ENCODE data around the gene TSR3.

TSR3 gene

GRCh38 chr16:1377406-1378010 is 25.8 kb upstream of the TSR3 start:
- Histone ChIP-seq H3K9ac (ENCODE audit: low read length) (no peak overlapping the region), H4K20me1 (ENCODE audit: low read depth, low read length) (no peaks in the 10 kb centered on the region), H3K4me3 (ENCODE audit: insufficient read depth, low read length, poor library complexity, severe bottlenecking) (no peak overlapping the region)

GRCh38 chr16:1375741-1376410 is 24.2 kb upstream of the TSR3 start:
- Histone ChIP-seq H3K9me3 (ENCODE audit: insufficient read depth, low read length) (no peaks in the 10 kb centered on the region), H3K79me2 (ENCODE audit: insufficient read depth, low read length) (peaks cover 11% of the 10 kb centered on the region; the same call in 1 of the 2 replicates), H3K27me3 (ENCODE audit: low read length) (no peaks in the 10 kb centered on the region), H4K20me1 (ENCODE audit: low read depth, low read length) (no peaks in the 10 kb centered on the region), H3K36me3 (ENCODE audit: low read length) (no peaks in the 10 kb centered on the region), H2AFZ (ENCODE audit: low read depth, low read length, severe bottlenecking) (no peak overlapping the region), H3K4me2 (ENCODE audit: low read depth, low read length, poor library complexity, severe bottlenecking) (no peak overlapping the region), H3F3A (ENCODE audit: insufficient read depth) (no peaks in the 10 kb centered on the region), H3K9me2 (replicated peaks; ENCODE audit: insufficient read depth, low read length) (no peaks in the 10 kb centered on the region), H3K9ac (ENCODE audit: low read length) (no peak overlapping the region), H3K4me3 (ENCODE audit: insufficient read depth, low read length, poor library complexity, severe bottlenecking) (no peak overlapping the region), H3K27ac (ENCODE audit: low read depth, low read length) (no peak overlapping the region)
- no peak for TF ChIP-seq EZH2phosphoT487 (conservative IDR thresholded peaks at IDR 0.05; ENCODE audit: low read length)
- TF ChIP-seq, protein P1, sequence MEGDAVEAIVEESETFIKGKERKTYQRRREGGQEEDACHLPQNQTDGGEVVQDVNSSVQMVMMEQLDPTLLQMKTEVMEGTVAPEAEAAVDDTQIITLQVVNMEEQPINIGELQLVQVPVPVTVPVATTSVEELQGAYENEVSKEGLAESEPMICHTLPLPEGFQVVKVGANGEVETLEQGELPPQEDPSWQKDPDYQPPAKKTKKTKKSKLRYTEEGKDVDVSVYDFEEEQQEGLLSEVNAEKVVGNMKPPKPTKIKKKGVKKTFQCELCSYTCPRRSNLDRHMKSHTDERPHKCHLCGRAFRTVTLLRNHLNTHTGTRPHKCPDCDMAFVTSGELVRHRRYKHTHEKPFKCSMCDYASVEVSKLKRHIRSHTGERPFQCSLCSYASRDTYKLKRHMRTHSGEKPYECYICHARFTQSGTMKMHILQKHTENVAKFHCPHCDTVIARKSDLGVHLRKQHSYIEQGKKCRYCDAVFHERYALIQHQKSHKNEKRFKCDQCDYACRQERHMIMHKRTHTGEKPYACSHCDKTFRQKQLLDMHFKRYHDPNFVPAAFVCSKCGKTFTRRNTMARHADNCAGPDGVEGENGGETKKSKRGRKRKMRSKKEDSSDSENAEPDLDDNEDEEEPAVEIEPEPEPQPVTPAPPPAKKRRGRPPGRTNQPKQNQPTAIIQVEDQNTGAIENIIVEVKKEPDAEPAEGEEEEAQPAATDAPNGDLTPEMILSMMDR (IDR thresholded peaks at IDR 0.05; ENCODE audit: insufficient read depth, low read length, poor library complexity, severe bottlenecking): no peak

More at GRCh38 chr16:1377406-1378010, 25.8 kb upstream of the TSR3 start:
- Histone ChIP-seq H3F3A (ENCODE audit: insufficient read depth) (no peaks in the 10 kb centered on the region), H3K36me3 (ENCODE audit: low read length) (no peaks in the 10 kb centered on the region), H3K79me2 (ENCODE audit: insufficient read depth, low read length) (peaks cover 11% of the 10 kb centered on the region; the same call in 1 of the 2 replicates), H3K27ac (ENCODE audit: low read depth, low read length) (no peak overlapping the region), H3K27me3 (ENCODE audit: low read length) (no peaks in the 10 kb centered on the region), H3K4me2 (ENCODE audit: low read depth, low read length, poor library complexity, severe bottlenecking) (no peak overlapping the region), H3K9me3 (ENCODE audit: insufficient read depth, low read length) (no peaks in the 10 kb centered on the region), H3K9me2 (replicated peaks; ENCODE audit: insufficient read depth, low read length) (no peaks in the 10 kb centered on the region), H2AFZ (ENCODE audit: low read depth, low read length, severe bottlenecking) (no peak overlapping the region)
- TF ChIP-seq EZH2phosphoT487 (conservative IDR thresholded peaks at IDR 0.05; ENCODE audit: low read length): no peak
- TF ChIP-seq, protein P1 (IDR thresholded peaks at IDR 0.05; ENCODE audit: insufficient read depth, low read length, poor library complexity, severe bottlenecking): no peak

DNA sequence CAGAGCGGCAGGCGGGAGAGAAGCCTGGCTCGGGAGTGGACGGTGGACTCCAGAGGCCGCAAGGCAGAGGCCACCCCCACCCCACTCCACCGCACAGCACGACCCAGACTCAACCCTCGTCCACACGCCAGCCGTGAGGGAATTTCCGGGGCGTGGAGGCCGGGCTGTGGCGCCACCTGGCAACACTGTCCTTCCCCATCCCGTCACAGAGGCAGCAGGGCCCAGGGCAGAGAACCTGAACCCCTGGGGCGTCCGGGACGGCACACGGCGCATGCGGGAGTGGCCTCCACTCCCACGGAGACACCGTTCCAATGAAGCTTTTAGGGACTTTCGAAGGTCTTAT is 23.6 kb upstream of the TSR3 start:
- H3K4me2 ChIP-seq (ENCODE audit: low read depth, low read length, poor library complexity, severe bottlenecking): no peak overlapping the region
- no peak overlapping the region for H3K27ac ChIP-seq (ENCODE audit: low read depth, low read length)
- no peak overlapping the region for H2AFZ ChIP-seq (ENCODE audit: low read depth, low read length, severe bottlenecking)
- H3K79me2 ChIP-seq (ENCODE audit: insufficient read depth, low read length): peaks cover 11% of the 10 kb centered on the region; the same call in 1 of the 2 replicates
- no peaks in the 10 kb centered on the region for H3K9me3 ChIP-seq (ENCODE audit: insufficient read depth, low read length)
- no peaks in the 10 kb centered on the region for H3K9me2 ChIP-seq (replicated peaks; ENCODE audit: insufficient read depth, low read length)
- H3F3A ChIP-seq (ENCODE audit: insufficient read depth): no peaks in the 10 kb centered on the region
- H4K20me1 ChIP-seq (ENCODE audit: low read depth, low read length): no peaks in the 10 kb centered on the region
- H3K36me3 ChIP-seq (ENCODE audit: low read length): no peaks in the 10 kb centered on the region
- no peak overlapping the region for H3K4me3 ChIP-seq (ENCODE audit: insufficient read depth, low read length, poor library complexity, severe bottlenecking)
- H3K9ac ChIP-seq (ENCODE audit: low read length): no peak overlapping the region
- TF ChIP-seq EZH2phosphoT487 (conservative IDR thresholded peaks at IDR 0.05; ENCODE audit: low read length): no peak
- TF ChIP-seq, protein P1 (IDR thresholded peaks at IDR 0.05; ENCODE audit: insufficient read depth, low read length, poor library complexity, severe bottlenecking): no peak
- H3K27me3 ChIP-seq (ENCODE audit: low read length): no peaks in the 10 kb centered on the region
